ENCODE data around the gene MCCC2. TPM values are rescaled to one million over a fixed set of nuclear protein-coding genes. Genes with fewer than 3 reads are reported as not detected.

Gene MCCC2
- total and polyA plus RNA-seq, 2 of the 4 experiments (the other 2 are of a cell fraction): 18.0 to 22.0 TPM

- TF ChIP-seq RAD21 (IDR thresholded peaks at IDR 0.05; ENCODE audit: low read length): no peak
- no peak for TF ChIP-seq CHD1 (IDR thresholded peaks at IDR 0.05; ENCODE audit: low read depth, low read length)
- no peak for TF ChIP-seq MAZ (IDR thresholded peaks at IDR 0.05; ENCODE audit: borderline replicate concordance, low read depth, low read length)
- TF ChIP-seq NFE2L2 (IDR thresholded peaks at IDR 0.05; ENCODE audit: low read depth, low read length): no peak
- TF ChIP-seq SMC3 (IDR thresholded peaks at IDR 0.05; ENCODE audit: low read depth, low read length): no peak
- TF ChIP-seq USF2 (IDR thresholded peaks at IDR 0.05; ENCODE audit: low read depth, low read length): no peak
- no peak for TF ChIP-seq RCOR1 (IDR thresholded peaks at IDR 0.05; ENCODE audit: insufficient replicate concordance, low read length)
- no peak for TF ChIP-seq BHLHE40 (IDR thresholded peaks at IDR 0.05; ENCODE audit: low read depth, low read length)
- Histone ChIP-seq H3K18ac (ENCODE audit: low read depth, low read length) (no peak overlapping the region), H3K79me1 (ENCODE audit: low read depth in 1 of 2, low read length in 2 of 2) (no peaks in the 10 kb centered on the region), H2BK15ac (ENCODE audit: low read depth, low read length) (no peak overlapping the region), H2AK9ac (replicated peaks; ENCODE audit: low read depth, low read length, poor library complexity) (no peak overlapping the region), H3K56ac (ENCODE audit: extremely low read depth, insufficient read depth, low read length) (no peak overlapping the region), H3K27me3 (ENCODE audit: control insufficient read depth, insufficient read depth, low read length) (no peaks in the 10 kb centered on the region), H2BK120ac (ENCODE audit: low read depth, low read length) (no peak overlapping the region), H3K4me3 (ENCODE audit: insufficient read depth, low read depth, low read length) (no peak overlapping the region), H3K9ac (ENCODE audit: low read depth, low read length) (no peak overlapping the region), H4K8ac (ENCODE audit: low read depth in 2 of 2, low read length in 2 of 2) (no peak overlapping the region), H3K9me1 (ENCODE audit: insufficient read depth, low read length) (peaks cover 6% of the 10 kb centered on the region), H4K91ac (ENCODE audit: insufficient read depth, low read depth, low read length) (no peak overlapping the region), H3K4ac (ENCODE audit: low read depth, low read length) (no peak overlapping the region), H2AFZ (replicated peaks; ENCODE audit: low read length, poor library complexity) (no peak overlapping the region), H3K9me3 (ENCODE audit: control insufficient read depth, insufficient read depth, low read length) (no peaks in the 10 kb centered on the region), H2BK20ac (ENCODE audit: low read depth, low read length) (no peak overlapping the region), H3K36me3 (ENCODE audit: control insufficient read depth, insufficient read depth, low read length) (no peaks in the 10 kb centered on the region; the same call in 1 of the 2 replicates), H3K4me1 (ENCODE audit: control insufficient read depth, insufficient read depth, low read length) (no peaks in the 10 kb centered on the region), H3K27ac (ENCODE audit: insufficient read depth, low read length) (no peak overlapping the region), H3K23ac (ENCODE audit: low read depth, low read length) (no peak overlapping the region), H2AK5ac (ENCODE audit: low read depth, low read length) (no peak overlapping the region), H2BK5ac (ENCODE audit: low read depth, low read length, poor library complexity, severe bottlenecking) (no peak overlapping the region), H3K4me2 (ENCODE audit: low read depth, low read length) (no peak overlapping the region), H4K5ac (ENCODE audit: low read depth, low read length) (no peak overlapping the region), H3K14ac (replicated peaks; ENCODE audit: low read depth, low read length) (no peak overlapping the region), H4K20me1 (ENCODE audit: insufficient read depth, low read length) (no peaks in the 10 kb centered on the region)
- no CpG with 5 or more reads among the region's 2 CpGs for WGBS, 2 experiments (ENCODE audit: extremely low coverage in 2 of 2, insufficient read length in 1 of 2)
- ChIA-PET POLR2A (ENCODE audit: unreplicated experiment) (no interaction called here), CTCF (no interaction called here)
- no peak for DNase-seq
- intact Hi-C loops (cut with micrococcal nuclease): no loop called here
- in situ Hi-C loops (cut with MboI; ENCODE audit: low sequenced_read_pairs): no loop called here
- dilution Hi-C loops (cut with HindIII; ENCODE audit: low sequenced_read_pairs, unreplicated experiment): no loop called here
- ATAC-seq (ENCODE audit: low read depth): no peak
- no TSS peak for BruUV-seq (replicated peaks)
Measured at GRCh38 chr5:71633255-71634155, 46.4 kb downstream of the MCCC2 start.

Measured in IMR-90 (cell line).